ENCODE measurements around the gene IRAG1.

The IRAG1 gene

GRCh38 chr11:10645212-10645795 lies 48.3 kb downstream of the IRAG1 start:
- no peak for TF ChIP-seq CREB1 (IDR thresholded peaks at IDR 0.05; ENCODE audit: low read depth)
- no peak for TF ChIP-seq YY1 (IDR thresholded peaks at IDR 0.05; ENCODE audit: low read depth)
- no peak for TF ChIP-seq TCF12 (IDR thresholded peaks at IDR 0.05; ENCODE audit: low read depth)
- no peak for TF ChIP-seq TAF1 (IDR thresholded peaks at IDR 0.05; ENCODE audit: low read depth)
- TF ChIP-seq RAD21 (IDR thresholded peaks at IDR 0.05; ENCODE audit: low read depth) = no peak
- no peak for TF ChIP-seq TEAD4 (IDR thresholded peaks at IDR 0.05)
- TF ChIP-seq, protein P1, sequence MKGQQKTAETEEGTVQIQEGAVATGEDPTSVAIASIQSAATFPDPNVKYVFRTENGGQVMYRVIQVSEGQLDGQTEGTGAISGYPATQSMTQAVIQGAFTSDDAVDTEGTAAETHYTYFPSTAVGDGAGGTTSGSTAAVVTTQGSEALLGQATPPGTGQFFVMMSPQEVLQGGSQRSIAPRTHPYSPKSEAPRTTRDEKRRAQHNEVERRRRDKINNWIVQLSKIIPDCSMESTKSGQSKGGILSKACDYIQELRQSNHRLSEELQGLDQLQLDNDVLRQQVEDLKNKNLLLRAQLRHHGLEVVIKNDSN (IDR thresholded peaks at IDR 0.05) = no peak
- TF ChIP-seq MAX (IDR thresholded peaks at IDR 0.05) = no peak
